Neural cell (in vitro differentiated cells): ENCODE measurements around the gene NIPBL. TPM values are rescaled to one million over a fixed set of nuclear protein-coding genes. Genes with fewer than 3 reads are reported as not detected.

ENCODE experiments used
- H2AFZ ChIP-seq: fragments of 200-600, 300-800 bp; sonication (generic), shearing (Covaris generic); 2 replicates; pipeline ENCODE4 v1.6.0; 2014; ENCODE audit warnings: low read depth, mild to moderate bottlenecking, antibody characterized with exemption, low read length, moderate library complexity
- H3F3A ChIP-seq: fragments of 200-600 bp; shearing (Covaris generic); 2 replicates; pipeline ENCODE4 v1.6.1; 2016; ENCODE audit warnings: mild to moderate bottlenecking, moderate library complexity, mixed read lengths, antibody characterized with exemption, low read length; ENCODE audit not compliant: insufficient read depth, poor library complexity, severe bottlenecking
- H3K27ac ChIP-seq: fragments of 200-600, 300-800 bp; sonication (generic), shearing (Covaris generic); 2 replicates; pipeline ENCODE4 v1.5.1; 2014; ENCODE audit warnings: mild to moderate bottlenecking, low read length, moderate library complexity
- H3K27me3 ChIP-seq: fragments of 300-800, 200-600 bp; sonication (generic), shearing (Covaris generic); 2 replicates; pipeline ENCODE4 v1.6.0; 2014; ENCODE audit warnings: mild to moderate bottlenecking, low read depth, low read length, moderate library complexity; ENCODE audit not compliant: insufficient read depth
- H3K36me3 ChIP-seq: fragments of 300-800, 200-600 bp; sonication (generic), shearing (Covaris generic); 2 replicates; pipeline ENCODE4 v1.5.1; 2014; ENCODE audit warnings: mild to moderate bottlenecking, antibody characterized with exemption, low read length, moderate library complexity; ENCODE audit not compliant: insufficient read depth
- H3K4me2 ChIP-seq: fragments of 300-800, 200-600 bp; sonication (generic), shearing (Covaris generic); 2 replicates; pipeline ENCODE4 v1.6.0; 2014; ENCODE audit warnings: mild to moderate bottlenecking, low read length
- H3K4me3 ChIP-seq: fragments of 300-800, 200-600 bp; sonication (generic), shearing (Covaris generic); 2 replicates; pipeline ENCODE4 v1.5.1; 2014; ENCODE audit warnings: mild to moderate bottlenecking, low read length, moderate library complexity
- H3K79me2 ChIP-seq: fragments of 200-600 bp; shearing (Covaris generic); replicated peaks from 2 replicates; pipeline ENCODE4 v1.6.0; 2014; ENCODE audit warnings: mild to moderate bottlenecking, low read length, moderate library complexity; ENCODE audit not compliant: insufficient read depth
- H3K9ac ChIP-seq: fragments of 300-800, 200-600 bp; sonication (generic), shearing (Covaris generic); 2 replicates; pipeline ENCODE4 v1.6.1; 2016; ENCODE audit warnings: mild to moderate bottlenecking, low read length, mixed read lengths
- H3K9me2 ChIP-seq: fragments of 200-600 bp; shearing (Covaris generic); 2 replicates; pipeline ENCODE4 v1.6.1; 2016; ENCODE audit warnings: mild to moderate bottlenecking, low read length, mixed read lengths; ENCODE audit not compliant: insufficient read depth
- H3K9me3 ChIP-seq: fragments of 200-600, 300-800 bp; sonication (generic), shearing (Covaris generic); 2 replicates; pipeline ENCODE4 v1.6.1; 2016; ENCODE audit warnings: mild to moderate bottlenecking, mixed run types, low read length, moderate library complexity, mixed read lengths
- H4K20me1 ChIP-seq: fragments of 200-600 bp; shearing (Covaris generic); 2 replicates; pipeline ENCODE4 v1.6.1; 2016; ENCODE audit warnings: mild to moderate bottlenecking, mixed run types; ENCODE audit not compliant: insufficient read depth
- EP300 ChIP-seq: fragments of 450-650 bp; conservative IDR thresholded peaks from 2 replicates; pipeline ENCODE4 v1.6.1; 2014; ENCODE audit warnings: antibody characterized with exemption, mild to moderate bottlenecking, moderate library complexity; ENCODE audit not compliant: poor library complexity, severe bottlenecking
- EZH2 ChIP-seq: fragments of 200-600, 300-800 bp; shearing (Covaris generic), sonication (generic); IDR thresholded peaks from 2 replicates; pipeline ENCODE4 v1.6.1; 2014; ENCODE audit warnings: antibody characterized with exemption, low read length, borderline replicate concordance, mild to moderate bottlenecking; ENCODE audit not compliant: insufficient read depth, poor library complexity, severe bottlenecking
- MXI1 ChIP-seq: fragments of 450-650 bp; conservative IDR thresholded peaks from 2 replicates; pipeline ENCODE4 v1.6.1; 2014; ENCODE audit warnings: antibody characterized with exemption, mild to moderate bottlenecking; ENCODE audit not compliant: poor library complexity, severe bottlenecking
- POLR2AphosphoS5 ChIP-seq: IDR thresholded peaks from 2 replicates; pipeline ENCODE4 v1.6.1; 2012
- RAD21 ChIP-seq: fragments of 450-650 bp; conservative IDR thresholded peaks from 2 replicates; pipeline ENCODE4 v1.6.1; 2014; ENCODE audit warnings: antibody characterized with exemption, mild to moderate bottlenecking, moderate library complexity
- SMC3 ChIP-seq: fragments of 450-650 bp; conservative IDR thresholded peaks from 2 replicates; pipeline ENCODE4 v1.6.1; 2014; ENCODE audit warnings: antibody characterized with exemption, mild to moderate bottlenecking, moderate library complexity; ENCODE audit not compliant: poor library complexity
- TAF1 ChIP-seq: IDR thresholded peaks from 2 replicates; pipeline ENCODE4 v1.6.1; 2012; ENCODE audit warnings: low read depth
- polyA plus RNA-seq: library from polyadenylated mRNA; depleted of rRNA; stranded (reverse); fragments of >200 nt; gene quantifications from 2 replicates; pipeline ENCODE4 v1.2.3, GENCODE V29; 2014
- TF ChIP-seq, protein P1 (sequence below): fragments of 450-650 bp; IDR thresholded peaks from 2 replicates; pipeline ENCODE4 v1.5.1; 2014; ENCODE audit warnings: antibody characterized with exemption, mild to moderate bottlenecking, moderate library complexity; ENCODE audit not compliant: poor library complexity, severe bottlenecking
- TF ChIP-seq, protein P2 (sequence below): IDR thresholded peaks from 2 replicates; pipeline ENCODE4 v1.6.1; 2012; ENCODE audit warnings: borderline replicate concordance

The NIPBL gene
- polyA plus RNA-seq, 1 donor from 2014 or later = 27.5 TPM

DNA sequence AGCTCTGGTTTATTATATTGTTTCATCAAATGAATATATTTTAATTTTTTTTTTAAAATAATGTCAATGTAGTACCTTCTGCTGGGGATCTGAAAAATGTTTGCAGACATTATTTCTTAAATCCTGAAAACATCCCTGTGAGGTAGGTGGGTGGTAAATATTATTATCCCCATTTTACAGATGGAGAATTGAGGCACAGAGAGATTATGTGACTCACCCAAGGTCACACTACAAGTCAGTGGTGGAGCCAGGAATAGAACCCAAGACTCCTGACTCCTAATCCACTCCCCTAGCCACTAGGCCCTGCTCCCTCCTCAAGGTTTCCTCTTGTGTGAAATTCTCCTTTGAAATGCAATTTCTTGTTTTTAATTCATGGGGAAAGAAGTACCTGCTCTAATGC is 171.4 kb downstream of the NIPBL start:
- Histone ChIP-seq H3K36me3 (peaks cover 20% of the 10 kb centered on the region), H3K9me2 (no peaks in the 10 kb centered on the region), H3K27ac (no peak overlapping the region), H3K27me3 (no peaks in the 10 kb centered on the region), H3F3A (no peaks in the 10 kb centered on the region), H2AFZ (no peak overlapping the region), H3K4me2 (no peak overlapping the region), H3K9me3 (no peaks in the 10 kb centered on the region), H3K9ac (no peak overlapping the region), H3K4me3 (no peak overlapping the region), H3K79me2 (no peaks in the 10 kb centered on the region), H4K20me1 (no peaks in the 10 kb centered on the region)
- TF ChIP-seq, protein P1, sequence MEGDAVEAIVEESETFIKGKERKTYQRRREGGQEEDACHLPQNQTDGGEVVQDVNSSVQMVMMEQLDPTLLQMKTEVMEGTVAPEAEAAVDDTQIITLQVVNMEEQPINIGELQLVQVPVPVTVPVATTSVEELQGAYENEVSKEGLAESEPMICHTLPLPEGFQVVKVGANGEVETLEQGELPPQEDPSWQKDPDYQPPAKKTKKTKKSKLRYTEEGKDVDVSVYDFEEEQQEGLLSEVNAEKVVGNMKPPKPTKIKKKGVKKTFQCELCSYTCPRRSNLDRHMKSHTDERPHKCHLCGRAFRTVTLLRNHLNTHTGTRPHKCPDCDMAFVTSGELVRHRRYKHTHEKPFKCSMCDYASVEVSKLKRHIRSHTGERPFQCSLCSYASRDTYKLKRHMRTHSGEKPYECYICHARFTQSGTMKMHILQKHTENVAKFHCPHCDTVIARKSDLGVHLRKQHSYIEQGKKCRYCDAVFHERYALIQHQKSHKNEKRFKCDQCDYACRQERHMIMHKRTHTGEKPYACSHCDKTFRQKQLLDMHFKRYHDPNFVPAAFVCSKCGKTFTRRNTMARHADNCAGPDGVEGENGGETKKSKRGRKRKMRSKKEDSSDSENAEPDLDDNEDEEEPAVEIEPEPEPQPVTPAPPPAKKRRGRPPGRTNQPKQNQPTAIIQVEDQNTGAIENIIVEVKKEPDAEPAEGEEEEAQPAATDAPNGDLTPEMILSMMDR = no peak
- TF ChIP-seq RAD21 (no peak), EZH2 (no peak), SMC3 (no peak), EP300 (no peak), TAF1 (no peak), POLR2AphosphoS5 (no peak), MXI1 (no peak)
- TF ChIP-seq, protein P2, sequence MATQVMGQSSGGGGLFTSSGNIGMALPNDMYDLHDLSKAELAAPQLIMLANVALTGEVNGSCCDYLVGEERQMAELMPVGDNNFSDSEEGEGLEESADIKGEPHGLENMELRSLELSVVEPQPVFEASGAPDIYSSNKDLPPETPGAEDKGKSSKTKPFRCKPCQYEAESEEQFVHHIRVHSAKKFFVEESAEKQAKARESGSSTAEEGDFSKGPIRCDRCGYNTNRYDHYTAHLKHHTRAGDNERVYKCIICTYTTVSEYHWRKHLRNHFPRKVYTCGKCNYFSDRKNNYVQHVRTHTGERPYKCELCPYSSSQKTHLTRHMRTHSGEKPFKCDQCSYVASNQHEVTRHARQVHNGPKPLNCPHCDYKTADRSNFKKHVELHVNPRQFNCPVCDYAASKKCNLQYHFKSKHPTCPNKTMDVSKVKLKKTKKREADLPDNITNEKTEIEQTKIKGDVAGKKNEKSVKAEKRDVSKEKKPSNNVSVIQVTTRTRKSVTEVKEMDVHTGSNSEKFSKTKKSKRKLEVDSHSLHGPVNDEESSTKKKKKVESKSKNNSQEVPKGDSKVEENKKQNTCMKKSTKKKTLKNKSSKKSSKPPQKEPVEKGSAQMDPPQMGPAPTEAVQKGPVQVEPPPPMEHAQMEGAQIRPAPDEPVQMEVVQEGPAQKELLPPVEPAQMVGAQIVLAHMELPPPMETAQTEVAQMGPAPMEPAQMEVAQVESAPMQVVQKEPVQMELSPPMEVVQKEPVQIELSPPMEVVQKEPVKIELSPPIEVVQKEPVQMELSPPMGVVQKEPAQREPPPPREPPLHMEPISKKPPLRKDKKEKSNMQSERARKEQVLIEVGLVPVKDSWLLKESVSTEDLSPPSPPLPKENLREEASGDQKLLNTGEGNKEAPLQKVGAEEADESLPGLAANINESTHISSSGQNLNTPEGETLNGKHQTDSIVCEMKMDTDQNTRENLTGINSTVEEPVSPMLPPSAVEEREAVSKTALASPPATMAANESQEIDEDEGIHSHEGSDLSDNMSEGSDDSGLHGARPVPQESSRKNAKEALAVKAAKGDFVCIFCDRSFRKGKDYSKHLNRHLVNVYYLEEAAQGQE = no peak

DNA sequence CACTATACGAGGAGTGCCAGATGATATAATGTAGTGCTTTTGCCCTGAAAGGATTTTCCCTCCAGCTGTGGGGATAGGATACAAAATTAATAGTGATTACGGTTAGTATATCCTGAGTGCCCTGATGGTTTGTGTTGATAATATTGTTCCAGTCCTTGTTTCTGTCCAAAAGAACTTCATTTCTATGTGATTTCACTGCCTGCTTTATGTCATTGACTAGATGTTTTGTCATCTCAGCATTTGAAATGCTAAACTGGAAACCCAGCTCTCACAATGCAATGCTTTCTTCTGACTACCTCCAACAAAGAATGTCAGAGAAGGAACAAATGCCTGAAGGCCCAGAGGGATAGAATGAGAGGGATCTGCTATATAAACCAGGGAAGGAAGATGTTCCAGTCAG is 177.8 kb downstream of the NIPBL start:
- Histone ChIP-seq H3K27me3 (no peaks in the 10 kb centered on the region), H4K20me1 (no peaks in the 10 kb centered on the region), H3K36me3 (no peaks in the 10 kb centered on the region), H3F3A (no peaks in the 10 kb centered on the region), H3K27ac (no peak overlapping the region), H3K4me3 (no peak overlapping the region), H3K9me3 (no peaks in the 10 kb centered on the region), H3K9ac (no peak overlapping the region), H3K79me2 (no peaks in the 10 kb centered on the region), H3K9me2 (no peaks in the 10 kb centered on the region), H2AFZ (no peak overlapping the region), H3K4me2 (no peak overlapping the region)
- TF ChIP-seq TAF1 (no peak), POLR2AphosphoS5 (no peak), MXI1 (no peak), EZH2 (no peak), RAD21 (no peak), SMC3 (no peak), EP300 (no peak)
- TF ChIP-seq, protein P1 = no peak
- TF ChIP-seq, protein P2 = no peak
